Erythroblast (primary cell): ENCODE results near the gene WDR91.

Experiments
- GATA1 ChIP-seq: IDR thresholded peaks from 2 replicates; pipeline ENCODE4 v1.6.1; 2011; ENCODE audit warnings: low read depth, mild to moderate bottlenecking, control low read depth, low read length, moderate library complexity
- POLR2A ChIP-seq: IDR thresholded peaks from 2 replicates; pipeline ENCODE4 v1.6.1; 2011; ENCODE audit warnings: mild to moderate bottlenecking, low read length

GRCh38 chr7:135192914-135193536, 18.3 kb downstream of the WDR91 start:
- TF ChIP-seq POLR2A = no peak
- no peak for TF ChIP-seq GATA1
